Measurements from ENCODE around the gene SYNGR3. TPM values are rescaled to one million over a fixed set of nuclear protein-coding genes. Genes with fewer than 3 reads are reported as not detected.

The SYNGR3 gene
- total RNA-seq, 1 donor from 2014 or later = 11.3 TPM

GRCh38 chr16:2024032-2024420, 34.3 kb downstream of the SYNGR3 start:
- peak overlapping the region; percentile 16 for H3K4me3 Mint-ChIP-seq
- H3K9me3 Mint-ChIP-seq = no peaks in the 10 kb centered on the region
- H3K27ac Mint-ChIP-seq = no peak overlapping the region
- ATAC-seq (ENCODE audit: low read depth) (no peak), DNase-seq (no peak)
- ChIA-PET CTCF (interaction anchor here (1.2 to 2.4 kb wide), 2 partner anchors 116 to 227 kb away, joined by 3 to 20 read pairs; partner anchors contain the start of gene ECI1), POLR2A (interaction anchor here (2.1 kb wide), 1 partner anchor 131 kb away, joined by 13 read pairs; the partner anchor contains the start of gene TRAF7)
- intact Hi-C loops (cut with micrococcal nuclease) = no loop called here
- peaks cover 24% of the 10 kb centered on the region for H3K27me3 Mint-ChIP-seq
- H3K4me1 Mint-ChIP-seq = peaks cover 22% of the 10 kb centered on the region
- TF ChIP-seq CTCF (IDR thresholded peaks at IDR 0.05) = no peak
- no peaks in the 10 kb centered on the region for H3K36me3 Mint-ChIP-seq (ENCODE audit: low read depth)

GRCh38 chr16:2025251-2025650, 35.5 kb downstream of the SYNGR3 start:
- H3K27ac Mint-ChIP-seq = no peak overlapping the region
- ATAC-seq (ENCODE audit: low read depth) (no peak), DNase-seq (no peak)
- no peaks in the 10 kb centered on the region for H3K36me3 Mint-ChIP-seq (ENCODE audit: low read depth)
- peaks cover 21% of the 10 kb centered on the region for H3K27me3 Mint-ChIP-seq
- H3K4me1 Mint-ChIP-seq = peaks cover 22% of the 10 kb centered on the region
- CTCF ChIA-PET = interaction anchor here (1.7 kb wide), 1 partner anchor 115 kb away, joined by 6 read pairs; no protein-coding TSS in a partner anchor
- H3K4me3 Mint-ChIP-seq = no peak overlapping the region
- no peak for TF ChIP-seq CTCF (IDR thresholded peaks at IDR 0.05)
- POLR2A ChIA-PET = interaction anchor here (2.1 kb wide), 1 partner anchor 130 kb away, joined by 13 read pairs; the partner anchor contains the start of gene TRAF7
- intact Hi-C loops (cut with micrococcal nuclease) = no loop called here
- no peaks in the 10 kb centered on the region for H3K9me3 Mint-ChIP-seq

- peaks cover 17% of the 10 kb centered on the region for H3K27me3 Mint-ChIP-seq
- H3K4me1 Mint-ChIP-seq = peaks cover 19% of the 10 kb centered on the region
- no peak overlapping the region for H3K27ac Mint-ChIP-seq
- CTCF ChIA-PET = interaction anchor here (0.6 to 1.7 kb wide), 2 partner anchors 82 to 115 kb away, joined by 4 to 6 read pairs; no protein-coding TSS in a partner anchor
- H3K36me3 Mint-ChIP-seq (ENCODE audit: low read depth) = no peaks in the 10 kb centered on the region
- no peak for TF ChIP-seq CTCF (IDR thresholded peaks at IDR 0.05)
- DNase-seq (no peak), ATAC-seq (ENCODE audit: low read depth) (no peak)
- H3K4me3 Mint-ChIP-seq = peak overlapping the region; percentile 61
- no peaks in the 10 kb centered on the region for H3K9me3 Mint-ChIP-seq
- POLR2A ChIA-PET = no interaction called here
- intact Hi-C loops (cut with micrococcal nuclease) = no loop called here
Measured at GRCh38 chr16:2025878-2026460, 36.2 kb downstream of the SYNGR3 start.

- Mint-ChIP-seq H3K4me1 (peaks cover 19% of the 10 kb centered on the region), H3K27ac (no peak within 1 kb of the TSS), H3K27me3 (peaks cover 16% of the 10 kb centered on the region), H3K36me3 (ENCODE audit: low read depth) (no peaks in the 10 kb centered on the region), H3K9me3 (no peaks in the 10 kb centered on the region), H3K4me3 (peak within 1 kb of the TSS; percentile 69)
- POLR2A ChIA-PET = interaction anchor here (1.0 to 1.6 kb wide), 2 partner anchors 21 to 129 kb away, joined by 4 to 12 read pairs; partner anchors contain the start of genes NTHL1, TRAF7 and TSC2
- TF ChIP-seq CTCF (IDR thresholded peaks at IDR 0.05) = no peak
- CTCF ChIA-PET = interaction anchor here (0.6 to 1.8 kb wide), 2 partner anchors 83 to 114 kb away, joined by 4 to 7 read pairs; no protein-coding TSS in a partner anchor
- intact Hi-C loops (cut with micrococcal nuclease) = no loop called here
- DNase-seq (peak; percentile 37), ATAC-seq (ENCODE audit: low read depth) (no peak)
Measured at GRCh38 chr16:2026461-2027023, 36.8 kb downstream of the SYNGR3 start, which contains the start of gene NHERF2. TSS of gene NHERF2 (plus strand) at chr16:2026902. CDS start at chr16:2027006, 104 bp downstream.

All from activated B cell treated with CpG ODN at 0.5 μM for 24 hours (primary cell).